ENCODE measurements around the gene SLC36A4.
"Not testable (repeated sequence)": the region's sequence is repeated elsewhere in the genome, so short reads cannot be mapped to it uniquely, and the experiment has no call there.

Gene SLC36A4

DNA sequence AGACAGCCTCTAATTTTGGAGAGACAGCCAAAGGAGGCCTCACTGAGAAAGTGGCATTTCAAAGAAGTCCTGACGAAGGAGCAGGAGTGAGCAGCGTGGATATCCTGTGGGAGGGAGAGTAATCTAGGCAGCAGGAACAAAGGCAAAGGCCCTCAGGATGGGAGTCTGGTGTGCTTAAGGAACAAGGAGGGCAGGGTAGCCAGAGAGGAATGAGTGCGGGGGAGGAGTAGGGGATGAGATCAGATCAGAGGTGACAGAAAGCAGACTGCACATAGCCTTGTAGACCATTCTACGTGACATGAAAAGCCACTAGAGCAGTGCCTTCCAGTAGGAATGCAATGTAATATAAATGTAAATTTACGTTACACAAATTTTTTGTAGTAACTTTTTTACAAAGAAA lies 5.6 kb downstream of the SLC36A4 start:
- peaks cover 14% of the 10 kb centered on the region; the same call in 1 of the 2 replicates for H3K9me3 ChIP-seq (ENCODE audit: insufficient read depth, low read depth, low read length)
- H3K36me3 ChIP-seq (ENCODE audit: insufficient read depth, low read length), result peaks cover 12% of the 10 kb centered on the region; the same call in 1 of the 2 replicates
- H3K27me3 ChIP-seq (ENCODE audit: insufficient read depth, low read length), result no peaks in the 10 kb centered on the region
- no peak overlapping the region for H3K9ac ChIP-seq (ENCODE audit: low read depth, low read length)
- H3K27ac ChIP-seq (ENCODE audit: low read depth, low read length), result peak overlapping the region; percentile 3; the same call in 1 of the 2 replicates
- H3K4me1 ChIP-seq (ENCODE audit: insufficient read depth, low read length), result peaks cover 24% of the 10 kb centered on the region
- 59% methylated on average over 4 of the region's 5 CpGs for WGBS
- no peak overlapping the region for H3K4me3 ChIP-seq (ENCODE audit: low read length)

DNA sequence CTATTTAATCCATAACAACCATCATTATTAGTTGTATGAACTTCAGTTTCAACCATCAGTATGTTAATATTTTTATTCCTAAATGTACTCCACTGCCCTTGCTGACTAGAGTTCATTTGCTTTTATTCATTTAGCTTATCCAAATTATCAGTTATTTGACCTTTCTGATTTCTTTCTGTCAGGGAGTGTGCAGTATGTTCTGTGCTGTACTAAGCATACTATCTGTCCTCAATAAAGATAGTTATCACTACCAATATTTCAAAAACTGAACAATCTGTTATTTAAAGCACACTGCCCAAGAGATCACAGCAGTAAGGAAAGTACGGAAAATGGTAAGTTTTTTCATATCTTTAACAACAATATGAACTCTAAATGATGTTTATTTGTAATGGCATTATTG lies 8.3 kb downstream of the SLC36A4 start:
- H3K36me3 ChIP-seq (ENCODE audit: insufficient read depth, low read length), result peaks cover 26% of the 10 kb centered on the region
- no peak overlapping the region for H3K27ac ChIP-seq (ENCODE audit: low read depth, low read length)
- H3K4me3 ChIP-seq (ENCODE audit: low read length), result no peak overlapping the region
- WGBS, result no CpG with 5 or more reads among the region's 1 CpG
- no peak overlapping the region for H3K9ac ChIP-seq (ENCODE audit: low read depth, low read length)
- H3K27me3 ChIP-seq (ENCODE audit: insufficient read depth, low read length), result no peaks in the 10 kb centered on the region
- peaks cover 14% of the 10 kb centered on the region; the same call in 1 of the 2 replicates for H3K9me3 ChIP-seq (ENCODE audit: insufficient read depth, low read depth, low read length)
- peaks cover 17% of the 10 kb centered on the region for H3K4me1 ChIP-seq (ENCODE audit: insufficient read depth, low read length)

DNA sequence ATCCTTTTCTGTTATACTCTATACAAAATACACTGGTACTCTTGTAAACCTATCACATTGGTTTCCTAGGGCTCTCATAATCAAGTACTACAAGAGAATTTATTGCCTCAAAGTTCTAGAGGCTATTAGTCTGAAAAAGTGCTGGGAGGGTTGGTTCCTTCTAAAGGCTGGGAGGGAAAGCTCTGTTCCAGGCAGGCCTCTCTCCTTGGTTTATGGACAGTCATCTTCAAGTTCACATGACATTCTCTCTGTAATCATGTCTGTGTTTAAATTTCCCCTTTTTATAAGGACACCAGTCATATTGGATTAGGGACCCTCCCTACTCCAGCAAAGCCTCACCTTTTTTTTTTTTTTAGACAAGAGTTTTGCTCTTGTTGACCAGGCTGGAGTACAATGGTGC lies 9.1 kb downstream of the SLC36A4 start:
- H3K27ac ChIP-seq (ENCODE audit: low read depth, low read length), result no peak overlapping the region
- peaks cover 14% of the 10 kb centered on the region; the same call in 1 of the 2 replicates for H3K9me3 ChIP-seq (ENCODE audit: insufficient read depth, low read depth, low read length)
- H3K27me3 ChIP-seq (ENCODE audit: insufficient read depth, low read length), result no peaks in the 10 kb centered on the region
- H3K4me1 ChIP-seq (ENCODE audit: insufficient read depth, low read length), result peaks cover 17% of the 10 kb centered on the region
- no peak overlapping the region for H3K9ac ChIP-seq (ENCODE audit: low read depth, low read length)
- H3K36me3 ChIP-seq (ENCODE audit: insufficient read depth, low read length), result peaks cover 33% of the 10 kb centered on the region
- H3K4me3 ChIP-seq (ENCODE audit: low read length), result no peak overlapping the region

DNA sequence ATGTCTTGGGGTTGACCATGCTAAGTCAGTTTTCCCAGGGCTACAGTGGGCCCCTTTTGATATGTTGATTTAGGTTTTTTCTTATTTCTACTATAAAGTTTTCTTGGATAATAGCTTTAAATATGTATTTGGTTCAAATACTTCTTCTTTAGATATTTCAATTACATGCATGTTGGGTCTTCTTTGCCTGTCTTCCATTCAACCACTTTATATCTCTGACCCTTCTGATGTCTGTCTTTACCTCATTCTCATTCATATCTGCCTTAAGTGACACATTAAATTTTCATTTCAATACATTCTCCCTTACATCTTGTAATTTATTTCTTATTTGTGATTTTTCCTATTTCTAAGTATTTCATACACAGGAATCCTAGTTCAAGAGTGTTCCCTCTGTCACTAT lies 10.5 kb downstream of the SLC36A4 start:
- Histone ChIP-seq H3K36me3 (ENCODE audit: insufficient read depth, low read length) (peaks cover 44% of the 10 kb centered on the region), H3K27ac (ENCODE audit: low read depth, low read length) (no peak overlapping the region), H3K9me3 (ENCODE audit: insufficient read depth, low read depth, low read length) (peaks cover 14% of the 10 kb centered on the region; the same call in 1 of the 2 replicates), H3K27me3 (ENCODE audit: insufficient read depth, low read length) (no peaks in the 10 kb centered on the region), H3K4me3 (ENCODE audit: low read length) (no peak overlapping the region), H3K4me1 (ENCODE audit: insufficient read depth, low read length) (peaks cover 10% of the 10 kb centered on the region), H3K9ac (ENCODE audit: low read depth, low read length) (no peak overlapping the region)

DNA sequence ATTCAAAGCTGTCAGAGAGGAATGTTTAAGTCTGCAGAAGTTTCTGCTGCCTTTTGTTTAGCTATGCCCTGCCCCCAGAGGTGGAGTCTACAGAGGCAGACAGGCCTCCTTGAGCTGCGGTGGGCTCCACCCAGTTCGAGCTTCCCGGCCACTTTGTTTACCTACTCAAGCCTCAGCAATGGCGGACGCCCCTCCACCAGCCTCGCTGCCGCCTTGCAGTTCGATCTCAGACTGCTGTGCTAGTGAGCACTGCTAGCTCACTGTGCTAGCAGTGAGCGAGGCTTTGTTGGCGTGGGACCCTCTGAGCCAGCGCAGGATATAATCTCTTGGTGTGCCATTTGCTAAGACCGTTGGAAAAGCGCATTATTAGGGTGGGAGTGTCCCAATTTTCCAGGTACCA lies 19.9 kb downstream of the SLC36A4 start:
- not testable (repeated sequence) for H3K27ac ChIP-seq (ENCODE audit: low read depth, low read length); H3K9ac ChIP-seq (ENCODE audit: low read depth, low read length); H3K27me3 ChIP-seq (ENCODE audit: insufficient read depth, low read length); H3K4me3 ChIP-seq (ENCODE audit: low read length); H3K4me1 ChIP-seq (ENCODE audit: insufficient read depth, low read length)
- Histone ChIP-seq H3K36me3 (ENCODE audit: insufficient read depth, low read length) (peaks cover 63% of the 10 kb centered on the region), H3K9me3 (ENCODE audit: insufficient read depth, low read depth, low read length) (peaks cover 33% of the 10 kb centered on the region)
- WGBS, result 91% methylated on average over 13 of the region's 13 CpGs

DNA sequence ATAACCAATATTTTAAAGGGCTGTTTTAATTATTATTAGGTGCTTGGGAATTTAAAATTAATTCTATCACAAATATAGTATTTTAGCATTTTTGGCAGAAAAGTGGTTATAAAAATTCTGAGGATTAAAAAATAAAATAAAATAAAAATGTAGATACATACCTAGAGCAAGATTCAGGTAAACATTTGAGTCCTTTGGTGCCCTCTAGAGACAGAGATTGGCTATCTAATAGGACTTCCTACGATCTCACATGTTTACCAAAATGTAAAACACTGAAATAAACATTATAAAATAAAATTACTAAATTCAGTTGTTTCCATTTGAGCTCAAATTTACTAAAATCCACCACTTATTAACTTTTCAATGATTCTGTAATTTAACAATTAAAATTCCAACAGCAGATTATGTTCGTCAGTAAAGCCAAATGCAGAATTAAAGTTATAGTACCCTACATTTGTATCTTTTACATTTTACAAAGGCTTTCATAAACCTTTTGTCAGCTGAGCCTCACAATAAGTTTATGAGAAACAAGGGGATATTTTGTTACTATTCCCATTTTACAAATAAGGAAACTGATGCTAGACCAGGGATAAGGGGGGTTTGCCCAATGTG lies 27.7 kb downstream of the SLC36A4 start:
- Histone ChIP-seq H3K36me3 (ENCODE audit: insufficient read depth, low read length) (peaks cover 29% of the 10 kb centered on the region), H3K27ac (ENCODE audit: low read depth, low read length) (no peak overlapping the region), H3K9ac (ENCODE audit: low read depth, low read length) (no peak overlapping the region), H3K9me3 (ENCODE audit: insufficient read depth, low read depth, low read length) (no peaks in the 10 kb centered on the region), H3K4me1 (ENCODE audit: insufficient read depth, low read length) (no peaks in the 10 kb centered on the region), H3K4me3 (ENCODE audit: low read length) (no peak overlapping the region), H3K27me3 (ENCODE audit: insufficient read depth, low read length) (no peaks in the 10 kb centered on the region)
- 93% methylated on average over 1 of the region's 2 CpGs for WGBS

DNA sequence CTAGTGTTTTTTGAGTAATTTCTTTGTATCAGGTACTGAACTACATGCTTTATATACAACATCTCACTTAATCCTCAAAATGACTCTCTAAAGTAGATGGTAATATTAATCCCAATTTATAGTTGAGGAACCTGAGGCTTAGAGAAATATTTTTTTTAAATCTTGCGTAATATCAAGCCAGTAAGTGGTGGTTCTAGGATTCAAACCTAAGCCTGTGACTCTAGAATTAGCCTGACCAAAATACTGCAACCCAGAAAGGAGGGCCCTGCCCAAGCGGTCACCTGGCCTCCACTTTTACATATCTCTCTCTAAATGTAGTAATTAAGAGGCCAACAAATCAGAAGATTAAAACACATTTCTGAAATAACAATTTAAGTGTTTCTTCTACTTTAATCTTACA lies 28.6 kb downstream of the SLC36A4 start:
- Histone ChIP-seq H3K4me3 (ENCODE audit: low read length) (no peak overlapping the region), H3K27me3 (ENCODE audit: insufficient read depth, low read length) (no peaks in the 10 kb centered on the region), H3K4me1 (ENCODE audit: insufficient read depth, low read length) (no peaks in the 10 kb centered on the region), H3K9me3 (ENCODE audit: insufficient read depth, low read depth, low read length) (no peaks in the 10 kb centered on the region), H3K27ac (ENCODE audit: low read depth, low read length) (no peak overlapping the region), H3K36me3 (ENCODE audit: insufficient read depth, low read length) (peaks cover 39% of the 10 kb centered on the region), H3K9ac (ENCODE audit: low read depth, low read length) (no peak overlapping the region)
- 94% methylated on average over 2 of the region's 2 CpGs for WGBS

DNA sequence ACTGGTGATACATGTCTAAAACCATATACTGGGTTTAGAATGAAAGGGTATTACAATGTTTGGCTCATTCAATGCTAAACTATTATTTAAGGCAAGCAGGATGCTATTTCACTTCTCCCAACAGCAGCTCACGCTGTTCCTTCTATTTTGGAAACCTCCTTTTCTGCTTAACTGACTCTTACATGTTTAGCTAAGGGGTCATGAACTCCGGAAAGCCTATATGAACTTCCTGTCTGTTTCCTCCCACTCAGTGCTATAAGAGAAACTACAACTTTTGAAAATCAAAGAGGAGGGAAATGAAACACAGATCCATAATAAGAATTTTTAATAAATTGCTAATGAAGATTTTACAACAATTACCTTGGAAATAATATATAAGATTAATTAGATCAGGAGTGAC lies 30.9 kb downstream of the SLC36A4 start:
- WGBS, result 93% methylated on average over 2 of the region's 2 CpGs
- peaks cover 59% of the 10 kb centered on the region for H3K36me3 ChIP-seq (ENCODE audit: insufficient read depth, low read length)

DNA sequence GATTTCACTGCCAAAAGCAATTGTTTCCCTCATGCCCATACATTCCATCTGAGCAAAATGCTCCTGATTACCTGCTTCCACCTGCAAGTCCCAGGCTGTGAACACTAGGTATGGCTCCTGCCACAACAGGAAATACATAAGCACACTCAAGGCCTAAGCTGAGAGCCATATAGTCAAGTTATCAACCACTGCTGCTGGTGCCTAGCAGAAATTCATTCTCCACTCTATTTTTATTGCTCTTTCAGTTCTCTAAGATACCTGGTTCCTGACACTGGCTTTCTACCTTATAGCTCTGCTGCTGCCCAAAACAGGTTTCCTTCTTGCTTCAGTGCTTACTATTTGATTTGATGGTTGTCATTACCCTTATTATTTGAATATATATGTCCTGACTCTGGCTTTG lies 31.6 kb downstream of the SLC36A4 start:
- no peaks in the 10 kb centered on the region for H3K4me1 ChIP-seq (ENCODE audit: insufficient read depth, low read length)
- H3K36me3 ChIP-seq (ENCODE audit: insufficient read depth, low read length), result peaks cover 66% of the 10 kb centered on the region
- no peaks in the 10 kb centered on the region for H3K9me3 ChIP-seq (ENCODE audit: insufficient read depth, low read depth, low read length)
- H3K9ac ChIP-seq (ENCODE audit: low read depth, low read length), result no peak overlapping the region
- H3K27ac ChIP-seq (ENCODE audit: low read depth, low read length), result no peak overlapping the region
- no peaks in the 10 kb centered on the region for H3K27me3 ChIP-seq (ENCODE audit: insufficient read depth, low read length)
- H3K4me3 ChIP-seq (ENCODE audit: low read length), result no peak overlapping the region

More for the DNA sequence above, 30.9 kb downstream of the SLC36A4 start:
- Histone ChIP-seq H3K27me3 (ENCODE audit: insufficient read depth, low read length) (no peaks in the 10 kb centered on the region), H3K9me3 (ENCODE audit: insufficient read depth, low read depth, low read length) (no peaks in the 10 kb centered on the region), H3K4me1 (ENCODE audit: insufficient read depth, low read length) (no peaks in the 10 kb centered on the region), H3K4me3 (ENCODE audit: low read length) (no peak overlapping the region), H3K9ac (ENCODE audit: low read depth, low read length) (no peak overlapping the region), H3K27ac (ENCODE audit: low read depth, low read length) (no peak overlapping the region)

DNA sequence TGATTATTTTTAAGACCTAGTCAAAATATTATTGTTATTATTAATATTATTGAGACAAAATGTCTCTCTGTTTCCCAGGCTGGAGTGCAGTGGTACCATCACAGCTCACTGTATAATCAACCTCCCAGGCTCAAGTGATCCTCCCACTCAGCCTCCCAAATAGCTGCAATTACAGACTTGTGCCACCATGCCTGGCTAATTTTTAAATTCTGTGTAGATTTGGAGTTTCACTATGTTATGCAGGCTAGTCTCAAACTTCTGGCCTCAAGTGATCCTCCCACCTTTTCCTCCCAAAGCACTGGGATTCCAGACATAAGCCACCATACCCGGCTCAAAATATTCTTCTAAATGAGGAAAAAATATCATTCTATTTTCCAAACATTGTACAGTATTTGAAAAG lies 37.0 kb downstream of the SLC36A4 start:
- H3K9me3 ChIP-seq (ENCODE audit: insufficient read depth, low read depth, low read length), result peaks cover 2% of the 10 kb centered on the region; the same call in 1 of the 2 replicates
- H3K9ac ChIP-seq (ENCODE audit: low read depth, low read length), result no peak overlapping the region
- H3K36me3 ChIP-seq (ENCODE audit: insufficient read depth, low read length), result peaks cover 86% of the 10 kb centered on the region
- no peak overlapping the region for H3K4me3 ChIP-seq (ENCODE audit: low read length)
- 88% methylated on average over 1 of the region's 1 CpG for WGBS
- no peaks in the 10 kb centered on the region for H3K27me3 ChIP-seq (ENCODE audit: insufficient read depth, low read length)
- H3K27ac ChIP-seq (ENCODE audit: low read depth, low read length), result no peak overlapping the region
- no peaks in the 10 kb centered on the region for H3K4me1 ChIP-seq (ENCODE audit: insufficient read depth, low read length)

DNA sequence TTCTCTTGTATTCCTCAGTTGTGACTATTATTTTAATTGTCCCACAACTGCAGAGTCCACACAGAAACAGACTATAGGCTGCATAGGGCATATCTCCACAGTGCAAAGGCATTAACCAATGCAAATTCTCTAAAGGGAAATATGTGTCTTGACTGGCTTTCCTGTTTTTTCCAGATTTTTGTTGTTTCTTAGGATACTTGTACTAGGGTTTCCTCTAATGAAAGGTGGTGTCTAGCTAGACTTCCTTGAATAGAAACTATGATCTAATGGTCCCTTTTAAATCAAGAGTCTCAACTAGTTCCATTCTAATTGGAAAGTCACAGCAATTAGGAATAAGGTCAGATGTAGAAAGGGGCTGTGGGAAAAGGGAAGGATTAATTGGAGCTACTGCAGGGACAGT lies 37.6 kb downstream of the SLC36A4 start:
- peaks cover 81% of the 10 kb centered on the region for H3K36me3 ChIP-seq (ENCODE audit: insufficient read depth, low read length)
- no peak overlapping the region for H3K9ac ChIP-seq (ENCODE audit: low read depth, low read length)
- H3K9me3 ChIP-seq (ENCODE audit: insufficient read depth, low read depth, low read length), result peaks cover 2% of the 10 kb centered on the region; the same call in 1 of the 2 replicates
- no peaks in the 10 kb centered on the region for H3K4me1 ChIP-seq (ENCODE audit: insufficient read depth, low read length)
- no peak overlapping the region for H3K4me3 ChIP-seq (ENCODE audit: low read length)
- H3K27ac ChIP-seq (ENCODE audit: low read depth, low read length), result no peak overlapping the region
- no peaks in the 10 kb centered on the region for H3K27me3 ChIP-seq (ENCODE audit: insufficient read depth, low read length)

DNA sequence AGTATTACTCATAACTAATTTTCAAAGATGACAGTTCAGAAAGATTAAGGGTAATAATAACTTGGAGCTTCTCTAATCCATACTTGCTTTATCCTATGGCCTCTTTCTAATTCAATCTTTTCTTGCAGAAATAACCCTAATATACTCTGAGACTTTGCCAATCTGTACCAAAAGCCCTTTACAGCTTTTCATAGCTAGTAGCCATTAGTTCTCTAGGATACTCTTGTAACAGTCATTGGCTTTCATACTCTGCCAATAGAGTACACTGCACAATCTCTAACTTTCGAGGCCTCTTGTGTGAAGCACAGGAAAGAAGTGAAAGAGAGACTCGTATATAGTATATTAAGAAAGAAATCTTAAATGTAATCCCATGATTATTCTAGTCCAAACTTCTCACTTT lies 38.1 kb downstream of the SLC36A4 start:
- no peaks in the 10 kb centered on the region for H3K4me1 ChIP-seq (ENCODE audit: insufficient read depth, low read length)
- no peak overlapping the region for H3K27ac ChIP-seq (ENCODE audit: low read depth, low read length)
- WGBS, result no CpG with 5 or more reads among the region's 2 CpGs
- H3K9me3 ChIP-seq (ENCODE audit: insufficient read depth, low read depth, low read length), result peaks cover 2% of the 10 kb centered on the region; the same call in 1 of the 2 replicates
- no peak overlapping the region for H3K9ac ChIP-seq (ENCODE audit: low read depth, low read length)
- H3K27me3 ChIP-seq (ENCODE audit: insufficient read depth, low read length), result no peaks in the 10 kb centered on the region
- no peak overlapping the region for H3K4me3 ChIP-seq (ENCODE audit: low read length)
- H3K36me3 ChIP-seq (ENCODE audit: insufficient read depth, low read length), result peaks cover 77% of the 10 kb centered on the region
